CD4-positive, alpha-beta T cell treated with Interleukin-15 for 4 hours (primary cell): ENCODE results near the gene CCDC51.
"Not testable (repeated sequence)": the region's sequence is repeated elsewhere in the genome, so short reads cannot be mapped to it uniquely, and the experiment has no call there.

ENCODE experiments used
- DNase-seq: peaks from one replicate; pipeline ENCODE4 v3.0.0-alpha.2; 2020; ENCODE audit warnings: low spot score

CCDC51 gene

DNA sequence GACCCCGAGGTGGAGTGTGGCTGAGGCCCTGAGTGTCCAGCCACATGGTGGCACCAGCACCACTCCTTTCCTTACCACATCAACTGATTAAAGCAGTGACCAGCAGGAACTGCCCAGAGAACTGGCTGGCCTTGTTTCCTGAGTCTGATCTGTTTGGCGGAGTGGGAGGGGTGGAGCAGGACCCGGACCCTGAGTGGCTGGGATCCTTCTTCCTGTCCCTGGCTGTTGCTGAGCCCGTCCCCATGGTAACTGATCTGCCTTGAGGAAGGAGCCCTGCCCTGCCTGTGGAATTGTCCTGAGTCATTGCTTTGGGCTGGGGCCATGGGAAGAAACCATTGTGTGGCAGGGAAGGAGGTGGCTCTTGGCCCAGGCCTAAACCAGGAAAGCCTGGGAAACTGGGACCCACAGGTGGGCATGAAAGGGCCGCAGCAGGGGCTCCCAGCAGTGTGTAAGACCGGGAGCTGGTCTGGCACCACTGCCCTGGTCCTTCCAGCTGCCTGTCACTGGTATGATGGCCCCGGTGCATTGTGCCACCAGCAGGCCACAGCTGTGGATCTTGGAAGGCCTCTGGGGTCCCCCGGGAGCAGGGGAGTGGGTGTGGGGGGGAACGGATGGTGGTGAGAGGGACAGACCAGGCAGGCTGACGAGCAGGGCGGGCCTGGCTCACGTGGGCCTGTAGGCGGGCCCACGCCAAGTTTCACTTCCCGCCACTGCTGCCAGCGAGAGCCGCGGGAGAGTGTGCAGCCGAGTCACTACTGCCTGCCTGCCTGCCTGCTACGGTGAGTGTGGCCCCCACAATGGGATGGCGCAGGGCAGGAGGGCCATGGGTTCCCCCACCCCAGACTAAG is 25.8 kb upstream of the CCDC51 start:
- DNase-seq: peak; percentile 78

GRCh38 chr3:48465237-48465530 is 25.3 kb upstream of the CCDC51 start:
- no peak for DNase-seq

DNA sequence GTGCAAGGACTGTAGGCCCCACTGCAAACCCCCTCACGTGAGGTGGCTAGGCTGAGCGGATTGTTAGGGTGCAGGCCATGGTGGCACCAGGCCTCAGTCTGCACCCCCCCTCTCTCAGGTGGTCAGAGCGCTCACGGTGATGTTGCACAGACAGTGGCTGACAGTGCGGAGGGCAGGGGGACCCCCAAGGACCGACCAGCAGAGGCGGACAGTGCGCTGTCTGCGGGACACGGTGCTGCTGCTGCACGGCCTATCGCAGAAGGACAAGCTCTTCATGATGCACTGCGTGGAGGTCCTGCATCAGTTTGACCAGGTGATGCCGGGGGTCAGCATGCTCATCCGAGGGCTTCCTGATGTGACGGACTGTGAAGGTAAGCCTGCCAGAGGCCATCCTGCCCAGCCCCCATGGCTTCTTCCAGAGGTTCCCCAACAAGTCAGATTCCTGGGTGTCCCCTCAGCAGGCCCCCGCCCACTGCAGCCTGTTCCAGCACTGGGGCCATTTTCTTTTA is 24.8 kb upstream of the CCDC51 start:
- DNase-seq: no peak

GRCh38 chr3:48463703-48464102 is 23.8 kb upstream of the CCDC51 start:
- DNase-seq: no peak

DNA sequence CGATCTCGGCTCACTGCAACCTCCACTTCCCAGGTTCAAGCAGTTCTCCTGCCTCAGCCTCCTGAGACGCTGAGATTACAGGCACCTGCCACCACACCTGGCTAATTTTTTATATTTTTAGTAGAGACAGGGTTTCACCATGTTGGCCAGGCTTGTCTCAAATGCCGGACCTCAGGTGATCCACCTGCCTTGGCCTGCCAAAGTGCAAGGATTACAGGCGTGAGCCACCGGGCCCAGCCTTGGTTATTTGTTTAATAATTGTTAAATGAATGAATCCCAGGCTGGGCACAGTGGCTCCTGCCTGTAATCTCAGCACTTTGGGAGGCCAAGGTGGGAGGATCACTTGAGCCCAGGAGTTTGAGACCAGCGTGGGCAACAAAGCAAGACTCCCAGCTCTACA is 21.8 kb upstream of the CCDC51 start:
- not testable (repeated sequence) for DNase-seq

- no peak for DNase-seq
Measured at GRCh38 chr3:48460517-48460902, 20.6 kb upstream of the CCDC51 start.

GRCh38 chr3:48459773-48460516 is 20.0 kb upstream of the CCDC51 start:
- DNase-seq: no peak

GRCh38 chr3:48459331-48459730 is 19.4 kb upstream of the CCDC51 start:
- no peak for DNase-seq

DNA sequence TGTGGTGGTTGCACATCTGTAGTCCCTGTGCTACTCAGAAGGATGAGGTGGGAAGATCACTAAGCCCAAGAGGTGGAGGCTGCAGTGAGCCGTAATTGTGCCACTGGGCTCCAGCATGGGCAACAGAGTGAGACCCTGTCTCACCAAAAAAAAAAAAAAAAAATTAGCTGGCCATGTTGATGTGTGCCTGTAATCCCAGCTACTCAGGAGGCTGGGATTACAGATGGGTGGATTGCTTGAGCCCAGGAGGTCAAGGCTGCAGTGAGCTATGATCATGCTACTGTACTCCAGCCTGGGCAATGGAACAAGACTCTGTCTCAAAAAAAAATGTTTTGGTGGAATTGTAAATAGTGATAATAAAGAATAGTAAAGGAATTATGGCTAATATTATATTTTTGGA is 16.5 kb upstream of the CCDC51 start:
- no peak for DNase-seq

DNA sequence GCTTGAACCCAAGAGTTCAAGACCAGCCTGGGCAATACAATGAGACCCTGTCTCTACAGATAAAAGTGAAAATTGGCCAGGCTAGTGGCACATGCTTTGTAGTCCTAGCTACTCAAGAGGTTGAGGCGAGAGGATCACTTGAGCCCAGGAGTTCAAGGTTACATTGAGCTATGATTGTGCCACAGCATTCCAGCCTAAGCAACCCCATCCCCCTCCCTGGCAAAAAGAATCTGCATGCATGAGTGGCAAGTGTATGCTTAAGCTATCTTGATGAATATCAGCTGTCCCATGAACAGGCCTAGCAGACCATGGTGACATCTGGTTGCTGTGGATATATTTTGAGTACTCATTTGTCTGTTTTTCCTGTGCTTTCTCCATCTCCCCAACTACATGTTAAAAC is 11.4 kb upstream of the CCDC51 start:
- DNase-seq: no peak

DNA sequence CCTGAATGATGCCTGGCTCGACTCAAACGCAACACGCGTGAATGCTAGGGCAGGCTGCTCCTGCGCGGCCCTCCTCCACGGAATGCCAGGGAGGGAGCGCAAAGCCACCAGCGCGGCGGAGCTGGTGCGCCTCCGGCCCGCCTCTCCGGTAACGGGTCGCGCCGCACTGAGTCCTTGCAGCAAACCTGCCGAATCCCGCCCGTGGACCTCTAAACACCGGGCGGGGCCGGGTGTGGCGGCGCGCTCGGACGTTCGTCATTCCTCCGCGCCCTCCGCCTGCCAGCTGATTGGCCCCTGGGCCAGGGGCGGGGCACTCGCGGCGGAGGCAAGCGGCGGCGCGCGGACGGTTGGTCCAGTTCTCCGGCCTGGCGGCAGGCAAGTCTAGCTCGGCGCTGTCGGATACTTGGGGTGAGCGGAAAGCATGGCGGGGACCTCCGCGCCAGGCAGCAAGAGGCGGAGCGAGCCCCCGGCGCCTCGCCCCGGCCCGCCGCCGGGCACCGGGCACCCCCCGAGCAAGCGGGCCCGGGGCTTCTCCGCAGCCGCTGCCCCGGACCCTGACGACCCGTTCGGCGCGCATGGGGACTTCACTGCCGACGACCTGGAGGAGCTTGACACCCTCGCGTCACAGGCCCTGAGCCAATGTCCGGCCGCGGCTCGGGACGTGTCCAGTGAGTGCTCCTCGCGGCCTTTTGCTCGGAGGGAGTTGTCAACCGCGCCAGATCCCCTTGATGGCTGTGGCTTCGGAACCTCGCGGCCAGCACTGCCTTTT is 6.7 kb upstream of the CCDC51 start, which contains the start of gene ATRIP:
Gene ATRIP, plus strand, starts transcription at position 313 of the 769 bp plus-strand sequence. Its CDS starts 109 bp downstream, at position 422.
- DNase-seq: peak; percentile 83

- DNase-seq: no peak
Measured at GRCh38 chr3:48446043-48446424, 6.1 kb upstream of the CCDC51 start.

GRCh38 chr3:48445277-48445882 is 5.5 kb upstream of the CCDC51 start:
- no peak for DNase-seq

- DNase-seq: no peak
Measured at GRCh38 chr3:48441940-48442339, 2.0 kb upstream of the CCDC51 start.

DNA sequence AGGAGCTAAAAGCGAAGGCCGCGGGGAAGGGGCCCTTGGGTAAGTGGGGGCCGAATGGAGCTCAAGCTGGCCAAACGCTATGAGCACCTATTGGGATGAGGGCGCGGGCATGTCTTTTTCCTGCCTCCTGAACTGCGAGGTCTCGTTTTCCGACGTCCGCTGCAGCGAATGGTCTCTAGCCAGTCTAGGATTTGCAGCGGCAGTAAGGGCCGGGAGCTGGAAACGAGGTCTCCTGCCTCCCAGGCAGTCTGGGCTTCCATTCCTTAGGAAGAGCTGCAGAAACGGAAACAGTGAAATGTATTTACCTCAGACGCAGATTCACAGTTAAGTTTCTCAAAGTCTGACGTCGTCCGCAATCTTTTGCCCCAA is 655 bp upstream of the CCDC51 start:
- no peak for DNase-seq

DNA sequence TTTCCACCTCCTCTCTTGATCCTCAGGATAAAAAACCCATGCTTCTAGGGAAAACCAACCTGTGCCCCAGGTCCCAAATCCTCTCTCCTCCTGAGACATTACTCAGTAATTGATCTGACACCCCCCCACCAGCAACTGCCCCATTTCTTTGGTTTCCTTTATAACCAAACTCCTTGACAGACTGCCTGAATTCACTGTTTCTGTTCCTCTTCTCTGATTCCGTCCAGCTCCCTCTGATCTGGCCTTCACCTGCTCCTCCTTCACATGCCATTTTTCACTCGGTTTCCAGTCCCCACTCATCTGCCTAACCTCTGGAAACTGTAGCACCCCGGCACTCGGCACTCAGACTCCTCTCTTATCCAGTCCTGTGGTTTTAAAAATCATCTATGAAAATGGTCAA is 2.1 kb downstream of the CCDC51 start:
- no peak for DNase-seq

- DNase-seq: no peak
Measured at GRCh38 chr3:48436855-48437254, 3.1 kb downstream of the CCDC51 start.

DNA sequence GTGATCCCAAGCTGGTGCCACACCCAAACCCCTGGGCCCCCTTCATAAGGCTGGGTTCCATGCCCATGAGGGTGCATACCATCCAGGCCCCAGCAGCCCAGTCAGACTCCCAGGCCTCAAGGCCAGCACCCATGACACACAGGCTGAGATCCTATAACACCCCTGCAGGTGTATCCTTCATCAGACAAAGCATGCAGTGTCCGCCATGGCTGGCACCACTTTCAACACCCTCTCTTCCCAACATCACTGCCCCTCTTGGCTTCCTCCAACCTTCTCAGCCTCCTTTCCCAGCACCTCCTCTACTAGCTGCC is 3.5 kb downstream of the CCDC51 start:
- no peak for DNase-seq

DNA sequence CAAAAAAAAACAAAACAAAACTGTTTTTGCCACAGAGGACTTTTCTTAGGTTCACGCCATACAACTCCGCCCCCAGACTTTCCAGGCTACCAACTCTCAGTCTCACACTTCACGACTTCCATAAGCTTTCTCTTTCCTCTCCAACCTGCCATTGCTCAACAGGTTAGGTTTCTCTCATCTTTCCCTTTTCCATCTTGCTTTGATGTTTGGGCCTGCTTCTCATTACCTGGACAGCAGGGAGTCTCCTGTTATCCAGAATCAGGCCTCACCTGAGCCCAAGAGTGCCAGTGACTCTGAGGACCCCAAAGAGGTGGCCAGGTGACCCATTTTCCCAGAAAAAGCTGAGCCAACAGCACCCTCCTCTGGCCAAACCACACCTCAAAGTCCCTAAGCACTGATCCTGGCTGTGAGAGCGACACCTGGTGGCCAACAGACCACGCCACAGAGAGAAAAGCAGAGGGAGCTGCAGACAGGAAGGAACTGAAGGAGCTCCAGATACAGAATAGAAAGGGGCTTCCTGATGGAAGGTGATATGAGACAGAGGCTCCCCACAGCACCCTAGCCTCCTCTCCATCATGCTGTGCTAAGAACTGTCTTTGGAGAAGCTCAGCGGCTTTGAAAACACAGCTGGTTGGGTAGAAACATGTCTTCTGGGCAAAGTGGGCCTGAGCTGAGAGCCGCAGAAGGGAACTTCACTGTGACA is 4.0 kb downstream of the CCDC51 start:
- peak; percentile 90 for DNase-seq

DNA sequence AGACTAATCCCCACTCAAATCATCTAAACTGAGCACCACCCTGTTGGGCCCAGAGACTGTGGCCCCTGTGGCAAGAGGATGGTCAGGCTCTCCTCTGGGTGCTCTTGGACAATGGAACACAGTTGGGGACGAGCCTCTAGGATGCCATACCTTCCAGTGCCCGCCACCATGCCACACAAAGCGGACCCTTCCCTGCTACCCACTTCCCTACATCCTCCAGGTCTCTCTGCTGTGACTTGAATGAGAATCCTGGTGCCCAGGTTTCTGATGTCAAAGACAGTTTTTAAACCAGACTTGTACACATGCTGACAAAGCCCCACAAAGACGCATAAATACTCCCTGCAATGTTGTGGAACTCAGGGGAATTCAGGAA is 4.7 kb downstream of the CCDC51 start:
- no peak for DNase-seq

DNA sequence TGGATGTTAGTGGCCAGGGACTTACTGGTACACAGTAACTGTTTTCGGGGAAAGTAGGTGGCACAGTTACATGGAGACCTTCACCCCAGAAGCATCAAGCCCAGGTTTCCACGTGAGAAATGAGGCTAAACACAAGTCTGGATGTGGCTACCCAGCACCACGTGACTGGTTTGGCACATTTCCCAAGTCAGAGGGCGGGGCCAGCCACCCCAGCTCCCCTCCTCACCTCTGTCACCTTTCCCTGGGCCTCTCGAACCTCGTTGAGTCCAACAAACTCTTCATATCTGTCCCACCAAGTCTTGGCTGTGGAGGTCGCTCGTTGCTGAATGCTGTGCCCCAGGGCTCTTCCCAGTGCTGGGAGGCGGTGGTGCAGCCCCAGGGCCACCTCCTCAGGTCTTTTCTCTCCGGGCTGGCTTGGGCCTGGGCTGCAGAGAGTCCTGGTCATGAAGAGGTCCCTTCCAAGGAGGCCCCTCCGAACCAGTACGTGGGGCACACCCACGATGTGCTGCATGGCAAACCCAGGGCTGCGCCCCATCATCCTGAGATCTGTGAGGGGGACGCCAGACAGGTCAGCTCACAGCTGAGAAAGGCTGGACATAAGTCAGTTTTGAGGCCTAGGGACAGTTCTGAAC is 5.2 kb downstream of the CCDC51 start:
- no peak for DNase-seq
